ENCODE data around the gene MAD1L1.

The MAD1L1 gene

GRCh38 chr7:1927937-1928644 lies 304.7 kb downstream of the MAD1L1 start:
- no peak for TF ChIP-seq GATA2 (IDR thresholded peaks at IDR 0.05; ENCODE audit: low read depth, low read length)
- no peak for TF ChIP-seq GATA3 (IDR thresholded peaks at IDR 0.05; ENCODE audit: low read depth, low read length)

GRCh38 chr7:1926908-1927306 lies 305.8 kb downstream of the MAD1L1 start:
- TF ChIP-seq GATA3 (IDR thresholded peaks at IDR 0.05; ENCODE audit: low read depth, low read length), result no peak
- TF ChIP-seq GATA2 (IDR thresholded peaks at IDR 0.05; ENCODE audit: low read depth, low read length), result no peak

DNA sequence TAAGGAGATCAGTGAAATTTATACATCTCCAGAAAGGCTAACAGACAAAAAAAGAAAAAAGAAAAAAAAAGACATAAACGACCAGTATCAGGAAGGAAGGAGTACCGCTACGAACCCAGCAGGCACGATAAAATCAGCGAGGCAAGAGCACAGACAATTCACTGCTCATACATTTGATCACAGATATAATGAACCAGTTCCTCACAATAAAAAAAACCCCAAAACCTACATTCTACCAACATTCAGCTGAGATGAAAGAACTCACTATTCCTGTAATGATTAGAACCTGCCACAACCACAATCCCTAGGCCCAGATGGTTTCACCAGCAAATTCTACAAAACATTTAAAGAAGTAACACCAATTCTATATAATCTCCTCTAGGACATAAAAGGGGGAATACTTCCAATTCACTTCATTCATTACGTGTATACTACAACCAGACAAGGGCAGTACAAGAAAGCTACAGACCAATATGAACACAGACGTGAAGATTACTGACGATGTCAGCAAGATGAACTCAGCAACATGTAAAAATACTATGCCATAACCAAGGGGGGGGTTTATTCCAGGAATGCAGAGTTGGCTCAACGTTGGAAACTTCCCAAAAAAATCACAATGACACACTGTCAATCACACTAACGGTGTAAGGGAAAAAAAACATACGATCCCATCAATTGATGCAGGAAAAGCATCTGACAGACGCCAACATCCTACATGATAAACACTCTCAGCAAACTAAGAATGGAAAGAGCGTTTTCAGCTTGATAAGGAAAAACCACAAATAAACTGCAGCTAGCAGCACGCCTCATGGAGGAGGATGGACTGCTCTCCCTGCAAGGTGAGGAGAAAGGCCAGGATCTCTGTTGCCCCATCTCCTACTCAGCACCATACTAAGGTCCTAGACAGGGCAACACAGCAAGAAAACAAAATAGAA lies 306.5 kb downstream of the MAD1L1 start:
- TF ChIP-seq GATA3 (IDR thresholded peaks at IDR 0.05; ENCODE audit: low read depth, low read length) (no peak), GATA2 (IDR thresholded peaks at IDR 0.05; ENCODE audit: low read depth, low read length) (peak; percentile 11; the same call in 1 of the 2 replicates)

DNA sequence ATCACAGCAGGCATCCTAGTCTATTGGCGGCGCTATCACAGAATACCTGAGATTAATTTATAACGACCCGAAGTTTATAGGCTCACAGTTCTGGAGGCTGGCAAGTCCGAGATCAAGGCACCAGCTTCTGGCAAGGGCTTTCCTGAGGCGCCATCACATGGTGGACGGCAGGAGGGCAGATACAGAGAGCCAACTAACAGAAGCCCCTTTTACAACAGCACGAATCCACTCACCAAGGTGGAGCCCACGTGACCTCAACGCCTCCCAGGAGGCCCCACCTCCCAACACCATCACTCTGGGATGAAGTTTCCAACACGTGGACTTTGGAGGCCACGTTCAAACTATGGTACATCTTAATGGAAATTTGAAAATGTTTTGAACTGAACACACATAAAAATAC lies 307.4 kb downstream of the MAD1L1 start:
- TF ChIP-seq GATA2 (IDR thresholded peaks at IDR 0.05; ENCODE audit: low read depth, low read length) (no peak), GATA3 (IDR thresholded peaks at IDR 0.05; ENCODE audit: low read depth, low read length) (no peak)

DNA sequence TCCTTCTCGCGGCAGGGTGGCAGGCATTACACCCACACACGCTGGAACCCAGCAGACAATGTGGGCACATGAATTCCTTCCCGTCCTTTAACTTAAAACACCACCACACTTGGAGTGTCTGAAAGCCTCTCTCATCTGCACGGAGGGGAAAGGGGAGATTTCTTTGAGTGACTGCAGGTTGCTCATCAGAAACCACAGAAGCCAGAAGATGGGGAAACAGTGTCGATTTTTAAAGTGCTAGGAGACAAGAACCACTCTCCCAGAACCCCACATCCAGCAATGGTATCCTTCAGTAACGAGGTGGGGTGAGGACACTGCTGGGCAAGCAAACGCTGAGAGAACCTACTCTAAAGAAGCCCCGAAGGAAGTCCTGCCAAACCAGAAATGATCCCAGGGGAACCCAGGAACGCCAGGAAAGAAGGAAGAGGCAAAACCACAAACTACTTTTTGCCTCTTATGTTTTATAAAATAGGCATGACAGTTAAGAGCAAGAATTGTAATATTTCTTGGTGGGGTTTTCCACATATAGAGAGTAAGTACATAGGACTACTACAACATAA lies 308.4 kb downstream of the MAD1L1 start:
- TF ChIP-seq GATA2 (IDR thresholded peaks at IDR 0.05; ENCODE audit: low read depth, low read length), result no peak
- TF ChIP-seq GATA3 (IDR thresholded peaks at IDR 0.05; ENCODE audit: low read depth, low read length), result no peak

DNA sequence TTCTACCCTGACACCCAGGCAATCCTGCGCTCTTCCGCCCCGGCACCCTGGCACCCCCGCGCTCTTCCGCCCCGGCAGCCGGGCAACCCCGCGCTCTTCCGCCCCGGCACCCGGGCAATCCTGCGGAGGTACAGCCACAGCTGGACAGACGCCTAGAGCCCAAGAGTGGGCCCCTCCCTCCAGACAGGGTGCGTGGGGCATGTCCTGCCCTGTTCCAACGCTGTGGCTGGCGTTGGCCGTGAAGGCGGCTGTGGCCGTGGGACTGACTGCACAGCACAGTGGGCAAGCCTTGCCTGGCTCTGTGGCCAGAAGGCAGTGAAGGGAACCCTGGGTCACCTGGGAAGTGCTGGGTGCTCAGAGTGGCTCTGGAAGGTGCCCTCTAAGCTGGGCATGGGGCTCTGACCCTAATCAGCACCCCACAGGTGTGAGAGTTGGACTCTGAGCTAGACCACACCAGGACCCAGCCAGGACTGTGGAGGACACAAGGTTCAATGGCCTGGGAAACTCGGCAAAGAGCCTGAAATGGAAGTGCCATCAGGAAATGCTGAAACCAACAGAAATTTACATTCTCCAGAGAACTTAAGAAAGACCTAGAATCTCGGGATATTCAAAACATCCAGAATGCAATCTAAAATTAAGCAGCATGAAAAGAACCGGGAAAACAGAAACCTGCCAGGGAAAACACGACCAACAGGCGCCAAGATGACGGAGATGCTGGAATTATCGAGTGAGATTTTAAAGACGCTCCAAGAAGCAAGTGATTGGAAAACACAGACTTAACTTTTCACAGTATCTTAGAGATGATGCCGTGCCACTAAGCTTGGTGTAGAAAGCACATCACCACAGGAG lies 309.1 kb downstream of the MAD1L1 start:
- TF ChIP-seq GATA2 (IDR thresholded peaks at IDR 0.05; ENCODE audit: low read depth, low read length) (no peak), GATA3 (IDR thresholded peaks at IDR 0.05; ENCODE audit: low read depth, low read length) (no peak)

DNA sequence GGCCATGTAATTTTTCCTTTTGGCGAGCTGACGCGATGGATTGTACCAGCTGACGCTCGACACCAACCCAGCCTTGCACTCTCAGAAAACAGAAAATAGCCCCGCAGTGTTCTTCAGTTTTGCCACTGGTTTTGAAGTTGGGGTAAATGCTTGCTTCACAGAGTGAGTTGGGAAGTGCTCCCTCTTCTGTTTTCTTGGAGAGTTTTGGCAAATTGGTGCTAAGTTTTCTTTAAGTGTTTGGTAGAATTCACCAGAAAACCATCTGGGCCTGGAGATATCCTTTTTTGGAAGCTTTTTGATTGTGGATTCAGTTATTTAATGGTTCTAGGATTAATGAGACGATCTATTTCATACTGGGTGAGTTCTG lies 309.9 kb downstream of the MAD1L1 start:
- TF ChIP-seq GATA3 (IDR thresholded peaks at IDR 0.05; ENCODE audit: low read depth, low read length), result no peak
- no peak for TF ChIP-seq GATA2 (IDR thresholded peaks at IDR 0.05; ENCODE audit: low read depth, low read length)

DNA sequence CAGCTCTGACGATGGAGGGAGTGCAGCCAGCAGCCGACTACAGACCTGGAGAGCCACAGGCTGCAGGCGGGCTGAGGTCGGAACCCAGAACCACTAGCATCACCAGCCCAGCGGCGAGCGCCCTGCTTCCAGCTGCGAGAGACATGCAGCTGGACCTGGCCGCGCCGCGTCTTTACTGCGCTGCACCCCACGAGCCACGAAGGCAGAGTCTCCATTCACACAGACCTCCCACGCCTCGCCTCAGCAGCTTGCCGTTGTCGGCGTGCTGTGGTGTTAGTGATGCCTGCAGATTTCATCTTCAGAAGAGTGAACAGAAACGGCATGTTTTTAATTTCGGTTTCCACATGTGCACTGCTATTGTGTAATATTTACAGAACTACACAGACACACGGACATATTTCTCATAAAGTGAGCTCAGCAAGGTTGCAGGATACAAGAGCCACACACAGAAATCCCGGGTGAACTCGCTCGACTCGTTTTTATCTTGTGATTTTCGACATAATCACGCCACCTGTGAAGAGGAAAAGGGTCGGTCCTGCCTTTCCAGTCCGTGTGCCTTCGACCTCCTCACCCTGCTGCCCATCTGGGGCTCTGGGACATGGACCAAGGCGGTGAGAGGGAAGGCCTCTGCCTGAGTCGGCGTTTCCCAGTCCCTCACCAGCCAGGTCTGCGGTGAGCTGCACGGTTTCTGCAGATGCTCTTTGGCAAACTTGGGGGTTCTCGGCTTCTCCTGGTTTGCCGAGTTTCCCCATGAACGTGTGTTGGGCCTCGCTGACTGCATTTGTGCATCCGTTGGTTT lies 310.5 kb downstream of the MAD1L1 start:
- TF ChIP-seq GATA2 (IDR thresholded peaks at IDR 0.05; ENCODE audit: low read depth, low read length) (no peak), GATA3 (IDR thresholded peaks at IDR 0.05; ENCODE audit: low read depth, low read length) (no peak)

- TF ChIP-seq GATA3 (IDR thresholded peaks at IDR 0.05; ENCODE audit: low read depth, low read length) (no peak), GATA2 (IDR thresholded peaks at IDR 0.05; ENCODE audit: low read depth, low read length) (no peak)
Measured at GRCh38 chr7:1920881-1921280, 311.9 kb downstream of the MAD1L1 start.

DNA sequence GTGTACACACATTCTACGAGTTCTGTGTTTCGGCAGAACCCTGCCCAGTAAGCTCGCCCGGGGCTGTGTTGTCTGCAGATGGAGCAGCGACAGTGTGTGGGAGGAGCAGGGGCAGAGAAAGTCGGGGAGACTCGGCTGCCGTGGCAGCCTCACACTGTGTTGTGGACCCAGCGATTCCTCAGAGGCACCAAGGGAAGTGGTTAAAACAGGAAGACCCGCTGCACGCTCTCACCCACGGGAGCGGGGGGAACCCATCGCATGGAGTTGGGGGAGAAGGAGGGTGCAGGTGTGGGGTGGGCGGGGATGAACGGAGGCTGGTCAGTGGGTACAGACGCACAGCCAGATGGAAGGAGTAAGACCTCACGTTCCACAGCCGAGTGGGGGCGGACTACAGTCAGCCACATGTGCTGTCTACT lies 312.5 kb downstream of the MAD1L1 start:
- TF ChIP-seq GATA2 (IDR thresholded peaks at IDR 0.05; ENCODE audit: low read depth, low read length) (no peak), GATA3 (IDR thresholded peaks at IDR 0.05; ENCODE audit: low read depth, low read length) (no peak)

DNA sequence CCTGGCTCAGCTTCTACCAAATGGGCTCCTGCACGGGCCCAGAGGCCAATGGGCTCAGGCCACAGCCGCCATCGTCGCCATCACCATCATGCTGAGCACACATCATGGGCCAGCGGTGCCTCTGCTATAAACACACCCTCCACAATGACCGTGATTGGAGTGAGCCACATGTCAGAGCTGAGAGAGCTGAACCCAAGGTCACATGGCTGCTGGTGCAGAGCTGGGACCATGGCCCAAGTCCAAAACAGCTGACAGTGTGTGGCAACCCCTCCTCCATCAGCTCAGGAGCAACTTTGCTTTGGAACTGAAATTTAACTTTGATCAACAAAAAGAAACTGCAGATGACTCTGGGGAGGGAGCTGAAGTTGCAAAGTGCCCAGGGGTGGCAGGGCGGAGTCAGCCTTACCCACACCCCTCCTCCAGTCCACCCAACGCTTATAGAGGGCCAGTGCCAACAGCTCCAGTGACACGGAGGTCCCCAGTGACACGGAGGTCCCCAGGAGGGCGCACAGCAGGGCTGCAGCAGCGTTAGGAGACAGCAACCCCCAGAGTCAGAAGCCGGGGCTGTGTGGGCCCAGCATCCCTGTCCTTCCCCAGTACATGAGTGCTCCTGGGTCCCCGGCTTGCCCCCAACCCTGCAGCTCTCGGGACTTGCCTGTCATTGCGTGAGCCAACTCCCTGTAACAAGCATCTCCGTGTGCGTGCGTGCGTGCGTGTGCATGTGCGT lies 313.0 kb downstream of the MAD1L1 start:
- no peak for TF ChIP-seq GATA3 (IDR thresholded peaks at IDR 0.05; ENCODE audit: low read depth, low read length)
- no peak for TF ChIP-seq GATA2 (IDR thresholded peaks at IDR 0.05; ENCODE audit: low read depth, low read length)

DNA sequence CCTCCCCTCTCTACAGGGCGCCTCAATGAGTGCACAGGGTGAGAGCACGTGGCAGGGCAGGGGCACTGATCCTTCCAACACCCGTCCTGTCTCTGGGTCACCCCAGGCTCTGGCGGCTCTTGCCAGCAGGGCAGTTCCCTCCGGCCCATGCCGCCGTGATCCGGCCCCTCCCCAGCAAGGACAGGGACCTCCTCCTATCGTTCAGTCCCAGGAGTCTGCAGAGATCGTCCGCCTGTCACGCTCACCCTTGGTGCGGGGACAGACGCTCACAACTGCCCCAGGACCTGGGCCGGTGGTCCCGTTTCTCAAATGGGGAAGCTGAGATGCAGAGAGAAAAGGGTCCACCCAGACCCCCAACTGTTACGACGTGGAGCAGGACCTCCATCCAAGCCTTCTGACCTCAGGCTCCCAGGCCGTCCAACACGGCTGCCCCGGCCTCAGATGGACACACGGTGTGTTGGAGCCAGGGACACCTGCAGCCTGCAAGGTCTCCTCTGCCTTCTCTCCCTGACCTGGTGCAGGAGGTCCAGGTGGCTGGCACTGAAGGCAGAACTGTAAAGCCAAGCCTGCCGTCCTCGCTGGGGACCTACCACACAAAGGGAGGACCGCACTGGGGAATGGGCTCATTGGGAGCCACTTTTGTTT lies 313.7 kb downstream of the MAD1L1 start:
- TF ChIP-seq GATA2 (IDR thresholded peaks at IDR 0.05; ENCODE audit: low read depth, low read length) (no peak), GATA3 (IDR thresholded peaks at IDR 0.05; ENCODE audit: low read depth, low read length) (no peak)
